Activated naive CD8-positive, alpha-beta T cell treated with anti-CD3 and anti-CD28 coated beads, Interleukin-2, amount 50 U/mL, for 16 hours (primary cell): ENCODE data around the gene C16orf86.

Source experiments
- DNase-seq: peaks from one replicate; pipeline ENCODE4 v3.0.0-alpha.2; 2020; ENCODE audit warnings: low read depth, low spot score

Gene C16orf86

GRCh38 chr16:67667453-67667816 is 821 bp downstream of the C16orf86 start:
- no peak for DNase-seq

GRCh38 chr16:67667817-67668494 is 1.3 kb downstream of the C16orf86 start:
- peak; percentile 58 for DNase-seq

GRCh38 chr16:67668495-67669157 is 2.0 kb downstream of the C16orf86 start:
- no peak for DNase-seq

- DNase-seq = no peak
Measured at GRCh38 chr16:67669499-67670101, 3.0 kb downstream of the C16orf86 start.

- DNase-seq = no peak
Measured at GRCh38 chr16:67672306-67672705, 5.7 kb downstream of the C16orf86 start.

GRCh38 chr16:67672739-67673662 is 6.4 kb downstream of the C16orf86 start:
- DNase-seq = no peak

- no peak for DNase-seq
Measured at GRCh38 chr16:67673712-67674580, 7.3 kb downstream of the C16orf86 start.

- no peak for DNase-seq
Measured at GRCh38 chr16:67674851-67675578, 8.4 kb downstream of the C16orf86 start.

- no peak for DNase-seq
Measured at GRCh38 chr16:67675579-67675935, 8.9 kb downstream of the C16orf86 start.

GRCh38 chr16:67675999-67676398 is 9.4 kb downstream of the C16orf86 start:
- no peak for DNase-seq

- no peak for DNase-seq
Measured at GRCh38 chr16:67676516-67676915, 9.9 kb downstream of the C16orf86 start.

GRCh38 chr16:67676939-67677338 is 10.3 kb downstream of the C16orf86 start:
- DNase-seq = no peak

- no peak for DNase-seq
Measured at GRCh38 chr16:67677712-67678111, 11.1 kb downstream of the C16orf86 start.

- no peak for DNase-seq
Measured at GRCh38 chr16:67678354-67679023, 11.9 kb downstream of the C16orf86 start.

GRCh38 chr16:67679935-67680897 is 13.6 kb downstream of the C16orf86 start:
- no peak for DNase-seq

- DNase-seq = no peak
Measured at GRCh38 chr16:67683767-67684166, 17.2 kb downstream of the C16orf86 start.

- no peak for DNase-seq
Measured at GRCh38 chr16:67685388-67686112, 18.9 kb downstream of the C16orf86 start.
